ENCODE results near the gene PNPLA4. TPM values are rescaled to one million over a fixed set of nuclear protein-coding genes. Genes with fewer than 3 reads are reported as not detected.

Gene PNPLA4
- total and polyA plus RNA-seq, 2 donors (not counting 3 experiments of a cell fraction or from before 2014, with no cell fraction given): 8.8 to 13.1 TPM

GRCh38 chrX:7926914-7927258 lies 327 bp downstream of the PNPLA4 start:
- no peaks in the 10 kb centered on the region for H3K27me3 ChIP-seq (ENCODE audit: control insufficient read depth in 2 of 2, insufficient read depth in 2 of 2, low read length in 2 of 2)
- DNase-seq (ENCODE audit: low read depth, low spot score) (no peak), FAIRE-seq (no peak)
- H3K9ac ChIP-seq (replicated peaks; ENCODE audit: extremely low read depth, insufficient read depth, low read length): peak overlapping the region; percentile 71
- H3K4me2 ChIP-seq (ENCODE audit: insufficient read depth, low read length): peak overlapping the region; percentile 73
- H3K36me3 ChIP-seq (ENCODE audit: control insufficient read depth in 2 of 2, extremely low read depth in 1 of 2, insufficient read depth in 2 of 2, low read length in 2 of 2): no peaks in the 10 kb centered on the region
- H3K4me1 ChIP-seq (ENCODE audit: control insufficient read depth, extremely low read depth, insufficient read depth, low read length): peaks cover 5% of the 10 kb centered on the region
- TF ChIP-seq POLR2AphosphoS5 (IDR thresholded peaks at IDR 0.05; ENCODE audit: insufficient read depth, low read depth, low read length) (no peak), JUN (IDR thresholded peaks at IDR 0.05; ENCODE audit: borderline replicate concordance, insufficient read depth, insufficient read length, low read depth) (no peak), MYC (IDR thresholded peaks at IDR 0.05; ENCODE audit: low read depth, low read length) (no peak), POLR2A (IDR thresholded peaks at IDR 0.05; ENCODE audit: low read depth, low read length) (no peak), GATA2 (IDR thresholded peaks at IDR 0.05; ENCODE audit: insufficient read depth, insufficient read length, low read depth, low read length) (no peak), EZH2 (IDR thresholded peaks at IDR 0.05; ENCODE audit: borderline replicate concordance, low read depth, low read length, severe bottlenecking) (no peak), FOS (IDR thresholded peaks at IDR 0.05; ENCODE audit: borderline replicate concordance, insufficient read depth, low read length) (no peak)
- TF ChIP-seq, protein P1, sequence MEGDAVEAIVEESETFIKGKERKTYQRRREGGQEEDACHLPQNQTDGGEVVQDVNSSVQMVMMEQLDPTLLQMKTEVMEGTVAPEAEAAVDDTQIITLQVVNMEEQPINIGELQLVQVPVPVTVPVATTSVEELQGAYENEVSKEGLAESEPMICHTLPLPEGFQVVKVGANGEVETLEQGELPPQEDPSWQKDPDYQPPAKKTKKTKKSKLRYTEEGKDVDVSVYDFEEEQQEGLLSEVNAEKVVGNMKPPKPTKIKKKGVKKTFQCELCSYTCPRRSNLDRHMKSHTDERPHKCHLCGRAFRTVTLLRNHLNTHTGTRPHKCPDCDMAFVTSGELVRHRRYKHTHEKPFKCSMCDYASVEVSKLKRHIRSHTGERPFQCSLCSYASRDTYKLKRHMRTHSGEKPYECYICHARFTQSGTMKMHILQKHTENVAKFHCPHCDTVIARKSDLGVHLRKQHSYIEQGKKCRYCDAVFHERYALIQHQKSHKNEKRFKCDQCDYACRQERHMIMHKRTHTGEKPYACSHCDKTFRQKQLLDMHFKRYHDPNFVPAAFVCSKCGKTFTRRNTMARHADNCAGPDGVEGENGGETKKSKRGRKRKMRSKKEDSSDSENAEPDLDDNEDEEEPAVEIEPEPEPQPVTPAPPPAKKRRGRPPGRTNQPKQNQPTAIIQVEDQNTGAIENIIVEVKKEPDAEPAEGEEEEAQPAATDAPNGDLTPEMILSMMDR (IDR thresholded peaks at IDR 0.05; ENCODE audit: extremely low read depth in 1 of 2, insufficient read depth in 1 of 2, low read depth in 1 of 2, low read length in 2 of 2): no peak
- TF ChIP-seq, protein P2, sequence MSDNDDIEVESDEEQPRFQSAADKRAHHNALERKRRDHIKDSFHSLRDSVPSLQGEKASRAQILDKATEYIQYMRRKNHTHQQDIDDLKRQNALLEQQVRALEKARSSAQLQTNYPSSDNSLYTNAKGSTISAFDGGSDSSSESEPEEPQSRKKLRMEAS (IDR thresholded peaks at IDR 0.05; ENCODE audit: insufficient read depth, insufficient read length): no peak
- H3K79me2 ChIP-seq (ENCODE audit: control insufficient read depth, insufficient read depth, low read length): no peaks in the 10 kb centered on the region
- POLR2A ChIA-PET: no interaction called here
- H2AFZ ChIP-seq (ENCODE audit: low read depth, low read length): peak overlapping the region; percentile 93
- H3K9me3 ChIP-seq (replicated peaks; ENCODE audit: control insufficient read depth, insufficient read depth, low read length): no peaks in the 10 kb centered on the region
- H4K20me1 ChIP-seq (replicated peaks; ENCODE audit: control insufficient read depth, extremely low read depth, insufficient read depth, low read length): no peaks in the 10 kb centered on the region
- intact Hi-C loops (cut with micrococcal nuclease) (loop anchor here (1.0 to 2.0 kb wide), 4 partner anchors 734 to 1906 kb away; partner anchors contain the start of gene PUDP), dilution Hi-C loops (cut with MboI; ENCODE audit: extremely low pct_ligation_motif_present, low sequenced_read_pairs) (no loop called here)
- peak overlapping the region; percentile 19 to 69 (median 55) for H3K4me3 ChIP-seq (replicated peaks in 1 of 3; ENCODE audit: insufficient read depth in 1 of 3, low read depth in 1 of 3, low read length in 3 of 3)
- H3K27ac ChIP-seq (ENCODE audit: insufficient read depth, low read depth, low read length): peak overlapping the region; percentile 46
- TSS peak; percentile 37 for BruUV-seq (replicated peaks)
- CTCF ChIA-PET: no interaction called here
- no peaks in the 10 kb centered on the region for H3K9me1 ChIP-seq (replicated peaks; ENCODE audit: control insufficient read depth, extremely low read depth, insufficient read depth, low read length)

Data from endothelial cell of umbilical vein (primary cell).